HG02571 (cell line): ENCODE measurements around the gene SCLY.

Source experiments
- ATAC-seq: cut with Tn5 transposase; IDR thresholded peaks from one replicate; pipeline ENCODE4 v1.9.1; 2021; ENCODE audit warnings: mild to moderate bottlenecking, moderate library complexity; ENCODE audit not compliant: unreplicated experiment

SCLY gene

GRCh38 chr2:238124488-238125126 is 63.8 kb downstream of the SCLY start:
- no peak for ATAC-seq

GRCh38 chr2:238125127-238125885 is 64.5 kb downstream of the SCLY start:
- no peak for ATAC-seq

GRCh38 chr2:238126338-238126737 is 65.5 kb downstream of the SCLY start:
- no peak for ATAC-seq

GRCh38 chr2:238126775-238127164 is 66.0 kb downstream of the SCLY start:
- no peak for ATAC-seq

- ATAC-seq, result no peak
These were observed 66.6 kb downstream of the SCLY start for GRCh38 chr2:238127165-238128060.

GRCh38 chr2:238128061-238128440 is 67.2 kb downstream of the SCLY start:
- ATAC-seq, result no peak

- ATAC-seq, result no peak
These were observed 67.8 kb downstream of the SCLY start for GRCh38 chr2:238128534-238129001.

- ATAC-seq, result no peak
These were observed 68.6 kb downstream of the SCLY start for GRCh38 chr2:238129166-238130010.

GRCh38 chr2:238130111-238130695 is 69.4 kb downstream of the SCLY start:
- ATAC-seq, result no peak

- no peak for ATAC-seq
These were observed 70.2 kb downstream of the SCLY start for GRCh38 chr2:238130696-238131628.

GRCh38 chr2:238131761-238132462 is 71.1 kb downstream of the SCLY start:
- no peak for ATAC-seq

- ATAC-seq, result no peak
These were observed 72.0 kb downstream of the SCLY start for GRCh38 chr2:238132463-238133450.

- no peak for ATAC-seq
These were observed 72.9 kb downstream of the SCLY start for GRCh38 chr2:238133499-238134392.

GRCh38 chr2:238134393-238134785 is 73.6 kb downstream of the SCLY start:
- ATAC-seq, result no peak

- no peak for ATAC-seq
These were observed 74.9 kb downstream of the SCLY start for GRCh38 chr2:238135601-238136150.
